ENCODE measurements around the gene AQP9.

AQP9 gene

GRCh38 chr15:58229297-58229768 lies 91.2 kb downstream of the AQP9 start:
- no peak overlapping the region for H3K27ac ChIP-seq (ENCODE audit: low read length)
- no peaks in the 10 kb centered on the region for H3K36me3 ChIP-seq (replicated peaks; ENCODE audit: insufficient read depth, low read length)
- no peak overlapping the region for H3K9ac ChIP-seq (ENCODE audit: low read length)
- no peak for DNase-seq
- TF ChIP-seq, protein P1, sequence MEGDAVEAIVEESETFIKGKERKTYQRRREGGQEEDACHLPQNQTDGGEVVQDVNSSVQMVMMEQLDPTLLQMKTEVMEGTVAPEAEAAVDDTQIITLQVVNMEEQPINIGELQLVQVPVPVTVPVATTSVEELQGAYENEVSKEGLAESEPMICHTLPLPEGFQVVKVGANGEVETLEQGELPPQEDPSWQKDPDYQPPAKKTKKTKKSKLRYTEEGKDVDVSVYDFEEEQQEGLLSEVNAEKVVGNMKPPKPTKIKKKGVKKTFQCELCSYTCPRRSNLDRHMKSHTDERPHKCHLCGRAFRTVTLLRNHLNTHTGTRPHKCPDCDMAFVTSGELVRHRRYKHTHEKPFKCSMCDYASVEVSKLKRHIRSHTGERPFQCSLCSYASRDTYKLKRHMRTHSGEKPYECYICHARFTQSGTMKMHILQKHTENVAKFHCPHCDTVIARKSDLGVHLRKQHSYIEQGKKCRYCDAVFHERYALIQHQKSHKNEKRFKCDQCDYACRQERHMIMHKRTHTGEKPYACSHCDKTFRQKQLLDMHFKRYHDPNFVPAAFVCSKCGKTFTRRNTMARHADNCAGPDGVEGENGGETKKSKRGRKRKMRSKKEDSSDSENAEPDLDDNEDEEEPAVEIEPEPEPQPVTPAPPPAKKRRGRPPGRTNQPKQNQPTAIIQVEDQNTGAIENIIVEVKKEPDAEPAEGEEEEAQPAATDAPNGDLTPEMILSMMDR (IDR thresholded peaks at IDR 0.05; ENCODE audit: low read length), result no peak
- TF ChIP-seq EZH2 (optimal IDR thresholded peaks at IDR 0.05; ENCODE audit: low read depth, low read length), result no peak
- TF ChIP-seq EZH2phosphoT487 (IDR thresholded peaks at IDR 0.05; ENCODE audit: low read length), result no peak
- no peaks in the 10 kb centered on the region for H3K79me2 ChIP-seq (ENCODE audit: low read length)
- H3K9me2 ChIP-seq (replicated peaks; ENCODE audit: insufficient read depth, low read length), result no peaks in the 10 kb centered on the region
- H3K4me1 ChIP-seq (ENCODE audit: low read length), result peaks cover 13% of the 10 kb centered on the region
- H3K9me3 ChIP-seq (replicated peaks; ENCODE audit: insufficient read depth, low read length), result no peaks in the 10 kb centered on the region
- no peaks in the 10 kb centered on the region for H3F3A ChIP-seq (ENCODE audit: insufficient read depth, low read length)
- H3K4me3 ChIP-seq (ENCODE audit: low read length), result no peak overlapping the region
- H3K4me2 ChIP-seq (ENCODE audit: low read depth, low read length), result no peak overlapping the region
- H4K20me1 ChIP-seq (ENCODE audit: insufficient read depth, low read length), result no peaks in the 10 kb centered on the region
- no peak overlapping the region for H2AFZ ChIP-seq (ENCODE audit: low read length)
- H3K27me3 ChIP-seq (replicated peaks; ENCODE audit: insufficient read depth, low read length), result no peaks in the 10 kb centered on the region

- H3F3A ChIP-seq (ENCODE audit: insufficient read depth, low read length), result no peaks in the 10 kb centered on the region
- H3K4me1 ChIP-seq (ENCODE audit: low read length), result peaks cover 13% of the 10 kb centered on the region
- no peak for DNase-seq
- H4K20me1 ChIP-seq (ENCODE audit: insufficient read depth, low read length), result no peaks in the 10 kb centered on the region
- TF ChIP-seq EZH2phosphoT487 (IDR thresholded peaks at IDR 0.05; ENCODE audit: low read length) (no peak), EZH2 (optimal IDR thresholded peaks at IDR 0.05; ENCODE audit: low read depth, low read length) (no peak)
- TF ChIP-seq, protein P1 (IDR thresholded peaks at IDR 0.05; ENCODE audit: low read length), result no peak
- H3K79me2 ChIP-seq (ENCODE audit: low read length), result no peaks in the 10 kb centered on the region
- no peak overlapping the region for H3K27ac ChIP-seq (ENCODE audit: low read length)
- H3K9me2 ChIP-seq (replicated peaks; ENCODE audit: insufficient read depth, low read length), result no peaks in the 10 kb centered on the region
- no peaks in the 10 kb centered on the region for H3K36me3 ChIP-seq (replicated peaks; ENCODE audit: insufficient read depth, low read length)
- H3K9me3 ChIP-seq (replicated peaks; ENCODE audit: insufficient read depth, low read length), result no peaks in the 10 kb centered on the region
- H3K9ac ChIP-seq (ENCODE audit: low read length), result no peak overlapping the region
- H3K4me2 ChIP-seq (ENCODE audit: low read depth, low read length), result no peak overlapping the region
- no peaks in the 10 kb centered on the region for H3K27me3 ChIP-seq (replicated peaks; ENCODE audit: insufficient read depth, low read length)
- no peak overlapping the region for H3K4me3 ChIP-seq (ENCODE audit: low read length)
- no peak overlapping the region for H2AFZ ChIP-seq (ENCODE audit: low read length)
These were observed 94.3 kb downstream of the AQP9 start for GRCh38 chr15:58232281-58233065.

GRCh38 chr15:58233341-58233740 lies 95.2 kb downstream of the AQP9 start:
- Histone ChIP-seq H3K4me2 (ENCODE audit: low read depth, low read length) (no peak overlapping the region), H3K27ac (ENCODE audit: low read length) (no peak overlapping the region), H3K36me3 (replicated peaks; ENCODE audit: insufficient read depth, low read length) (no peaks in the 10 kb centered on the region), H3K27me3 (replicated peaks; ENCODE audit: insufficient read depth, low read length) (no peaks in the 10 kb centered on the region), H2AFZ (ENCODE audit: low read length) (no peak overlapping the region), H4K20me1 (ENCODE audit: insufficient read depth, low read length) (no peaks in the 10 kb centered on the region), H3K9me3 (replicated peaks; ENCODE audit: insufficient read depth, low read length) (no peaks in the 10 kb centered on the region), H3K4me3 (ENCODE audit: low read length) (no peak overlapping the region), H3K79me2 (ENCODE audit: low read length) (no peaks in the 10 kb centered on the region), H3K9me2 (replicated peaks; ENCODE audit: insufficient read depth, low read length) (no peaks in the 10 kb centered on the region), H3K4me1 (ENCODE audit: low read length) (peaks cover 8% of the 10 kb centered on the region), H3K9ac (ENCODE audit: low read length) (no peak overlapping the region), H3F3A (ENCODE audit: insufficient read depth, low read length) (no peaks in the 10 kb centered on the region)
- TF ChIP-seq, protein P1 (IDR thresholded peaks at IDR 0.05; ENCODE audit: low read length), result no peak
- no peak for TF ChIP-seq EZH2 (optimal IDR thresholded peaks at IDR 0.05; ENCODE audit: low read depth, low read length)
- no peak for TF ChIP-seq EZH2phosphoT487 (IDR thresholded peaks at IDR 0.05; ENCODE audit: low read length)
- DNase-seq, result no peak
